Astrocyte (in vitro differentiated cells and primary cell): ENCODE data around the gene LTBP3. TPM values are rescaled to one million over a fixed set of nuclear protein-coding genes. Genes with fewer than 3 reads are reported as not detected.

Source experiments
- DNase-seq: peaks from one replicate; pipeline ENCODE4 v3.0.0-alpha.2; 2010; ENCODE audit warnings: low read depth
- FAIRE-seq: peaks from 2 replicates; lab custom pipeline; 2011; peaks lifted over from hg19 to GRCh38; lab: Jason Lieb, UNC
- H2AFZ ChIP-seq: 2 replicates; pipeline ENCODE4 v1.6.0; 2012; ENCODE audit warnings: low read depth, low read length, inconsistent platforms
- H3K27ac ChIP-seq: 2 replicates; pipeline ENCODE4 v1.5.1; 2011; ENCODE audit warnings: low read depth, low read length, inconsistent platforms
- H3K27me3 ChIP-seq: 2 replicates; pipeline ENCODE4 v1.6.0; 2011; ENCODE audit warnings: low read length, inconsistent platforms; ENCODE audit not compliant: insufficient read depth
- H3K36me3 ChIP-seq: 2 replicates; pipeline ENCODE4 v1.5.1; 2011; ENCODE audit warnings: low read length, inconsistent platforms; ENCODE audit not compliant: insufficient read depth
- H3K4me1 ChIP-seq: 2 replicates; pipeline ENCODE4 v1.5.1; 2011; ENCODE audit warnings: low read length, inconsistent platforms; ENCODE audit not compliant: insufficient read depth
- H3K4me2 ChIP-seq: 2 replicates; pipeline ENCODE4 v1.6.0; 2012; ENCODE audit warnings: low read length, inconsistent platforms
- H3K4me3 ChIP-seq: 2 replicates; pipeline ENCODE4 v1.5.1; 2011; ENCODE audit warnings: low read depth, mild to moderate bottlenecking, low read length, inconsistent platforms; ENCODE audit not compliant: insufficient read depth
- H3K79me2 ChIP-seq: 2 replicates; pipeline ENCODE4 v1.6.0; 2012; ENCODE audit warnings: mild to moderate bottlenecking, low read length, inconsistent platforms; ENCODE audit not compliant: insufficient read depth
- H3K9ac ChIP-seq: 2 replicates; pipeline ENCODE4 v1.6.0; 2012; ENCODE audit warnings: mild to moderate bottlenecking, low read length, inconsistent platforms
- H3K9me3 ChIP-seq: 2 replicates; pipeline ENCODE4 v1.5.1; 2012; ENCODE audit warnings: low read depth, mild to moderate bottlenecking, low read length, inconsistent platforms; ENCODE audit not compliant: insufficient read depth
- H4K20me1 ChIP-seq: 2 replicates; pipeline ENCODE4 v1.6.0; 2012; ENCODE audit warnings: low read length, inconsistent platforms; ENCODE audit not compliant: insufficient read depth
- H3K27ac Mint-ChIP-seq: one replicate; pipeline ENCODE4 v1.8.0; 2021; ENCODE audit warnings: mild to moderate bottlenecking, mixed read lengths; ENCODE audit not compliant: unreplicated experiment
- H3K27me3 Mint-ChIP-seq: one replicate; pipeline ENCODE4 v1.8.0; 2021; ENCODE audit warnings: low read depth, mixed read lengths; ENCODE audit not compliant: unreplicated experiment
- H3K36me3 Mint-ChIP-seq: one replicate; pipeline ENCODE4 v1.8.0; 2021; ENCODE audit warnings: low read depth, mixed read lengths; ENCODE audit not compliant: unreplicated experiment
- H3K4me1 Mint-ChIP-seq: one replicate; pipeline ENCODE4 v1.8.0; 2021; ENCODE audit warnings: low read depth, mixed read lengths; ENCODE audit not compliant: unreplicated experiment
- H3K4me3 Mint-ChIP-seq: one replicate; pipeline ENCODE4 v1.8.0; 2021; ENCODE audit warnings: mild to moderate bottlenecking, moderate library complexity, mixed read lengths; ENCODE audit not compliant: unreplicated experiment
- H3K9me3 Mint-ChIP-seq: one replicate; pipeline ENCODE4 v1.8.0; 2021; ENCODE audit warnings: mild to moderate bottlenecking, mixed read lengths; ENCODE audit not compliant: unreplicated experiment
- CTCF ChIP-seq: IDR thresholded peaks from 2 replicates; pipeline ENCODE4 v1.5.1; 2011; ENCODE audit warnings: low read depth, mild to moderate bottlenecking, inconsistent platforms, low read length, moderate library complexity; ENCODE audit not compliant: insufficient read depth
- EZH2 ChIP-seq: IDR thresholded peaks from 2 replicates; pipeline ENCODE4 v1.6.1; 2012; ENCODE audit warnings: mild to moderate bottlenecking, low read length, inconsistent platforms; ENCODE audit not compliant: insufficient read depth
- total RNA-seq: library from RNA; stranded (reverse); gene quantifications from 2 replicates; pipeline ENCODE4 v1.2.1, GENCODE V29; 2021

LTBP3 gene
- total RNA-seq, 1 donor from 2014 or later: 33.2 TPM

GRCh38 chr11:65506772-65507505 lies 51.2 kb downstream of the LTBP3 start:
- H3K4me3 ChIP-seq: peak overlapping the region; percentile 100
- TF ChIP-seq CTCF (no peak), EZH2 (no peak)
- H3K27ac ChIP-seq: peak overlapping the region; percentile 96
- H4K20me1 ChIP-seq: peaks cover 54% of the 10 kb centered on the region
- no peaks in the 10 kb centered on the region for H3K9me3 ChIP-seq
- H2AFZ ChIP-seq: no peak overlapping the region
- peaks cover 2% of the 10 kb centered on the region for H3K9me3 Mint-ChIP-seq
- H3K9ac ChIP-seq: peak overlapping the region; percentile 100
- no peaks in the 10 kb centered on the region for H3K4me1 ChIP-seq
- DNase-seq (peak; percentile 61), FAIRE-seq (no peak)
- peak overlapping the region; percentile 93 for H3K27ac Mint-ChIP-seq
- no peaks in the 10 kb centered on the region for H3K4me1 Mint-ChIP-seq
- H3K36me3 ChIP-seq: peaks cover 45% of the 10 kb centered on the region
- H3K4me2 ChIP-seq: peak overlapping the region; percentile 84
- no peaks in the 10 kb centered on the region for H3K27me3 ChIP-seq
- H3K4me3 Mint-ChIP-seq: no peak overlapping the region
- H3K27me3 Mint-ChIP-seq: no peaks in the 10 kb centered on the region
- H3K79me2 ChIP-seq: peaks cover 52% of the 10 kb centered on the region
- peaks cover 28% of the 10 kb centered on the region for H3K36me3 Mint-ChIP-seq

GRCh38 chr11:65506290-65506771 lies 51.8 kb downstream of the LTBP3 start:
- no peak for FAIRE-seq
- H3K36me3 Mint-ChIP-seq: peaks cover 28% of the 10 kb centered on the region
- H4K20me1 ChIP-seq: peaks cover 60% of the 10 kb centered on the region
- H3K4me1 ChIP-seq: no peaks in the 10 kb centered on the region
- peaks cover 58% of the 10 kb centered on the region for H3K79me2 ChIP-seq
- H3K4me2 ChIP-seq: peak overlapping the region; percentile 84
- peak overlapping the region; percentile 100 for H3K4me3 ChIP-seq
- peaks cover 51% of the 10 kb centered on the region for H3K36me3 ChIP-seq
- H3K9me3 Mint-ChIP-seq: peaks cover 2% of the 10 kb centered on the region
- no peak overlapping the region for H2AFZ ChIP-seq
- TF ChIP-seq EZH2 (no peak), CTCF (no peak)
- no peaks in the 10 kb centered on the region for H3K27me3 ChIP-seq
- H3K9me3 ChIP-seq: no peaks in the 10 kb centered on the region
- H3K27me3 Mint-ChIP-seq: no peaks in the 10 kb centered on the region
- DNase-seq: no peak
- H3K4me1 Mint-ChIP-seq: no peaks in the 10 kb centered on the region
- no peak overlapping the region for H3K4me3 Mint-ChIP-seq
- H3K27ac Mint-ChIP-seq: peak overlapping the region; percentile 93
- H3K27ac ChIP-seq: peak overlapping the region; percentile 96
- H3K9ac ChIP-seq: peak overlapping the region; percentile 100
